Activated naive CD8-positive, alpha-beta T cell treated with anti-CD3 and anti-CD28 coated beads, Interleukin-2, amount 50 U/mL, for 24 hours (primary cell): ENCODE measurements around the gene EPS8L1.
A peak's percentile ranks its signal among the peaks of the same experiment; 100 is the strongest.
"Not testable (repeated sequence)": the region's sequence is repeated elsewhere in the genome, so short reads cannot be mapped to it uniquely, and the experiment has no call there.

Experiments used
- ATAC-seq: fragments of 150-1000 bp; cut with Tn5 transposase; one replicate; pipeline ENCODE4 v1.10.0; 2021
- DNase-seq: peaks from one replicate; pipeline ENCODE4 v3.0.0; 2021
- H3K27ac Mint-ChIP-seq: one replicate; pipeline ENCODE4 v1.8.0; 2021; ENCODE audit warnings: mild to moderate bottlenecking, mixed read lengths
- H3K27me3 Mint-ChIP-seq: one replicate; pipeline ENCODE4 v1.8.0; 2021; ENCODE audit warnings: mixed read lengths
- H3K36me3 Mint-ChIP-seq: one replicate; pipeline ENCODE4 v1.8.0; 2021; ENCODE audit warnings: low read depth, mixed read lengths
- H3K4me1 Mint-ChIP-seq: one replicate; pipeline ENCODE4 v1.8.0; 2021; ENCODE audit warnings: mixed read lengths
- H3K4me3 Mint-ChIP-seq: one replicate; pipeline ENCODE4 v1.8.0; 2021; ENCODE audit warnings: mild to moderate bottlenecking, moderate library complexity, mixed read lengths
- H3K9me3 Mint-ChIP-seq: one replicate; pipeline ENCODE4 v1.8.0; 2021; ENCODE audit warnings: mixed read lengths

The EPS8L1 gene

DNA sequence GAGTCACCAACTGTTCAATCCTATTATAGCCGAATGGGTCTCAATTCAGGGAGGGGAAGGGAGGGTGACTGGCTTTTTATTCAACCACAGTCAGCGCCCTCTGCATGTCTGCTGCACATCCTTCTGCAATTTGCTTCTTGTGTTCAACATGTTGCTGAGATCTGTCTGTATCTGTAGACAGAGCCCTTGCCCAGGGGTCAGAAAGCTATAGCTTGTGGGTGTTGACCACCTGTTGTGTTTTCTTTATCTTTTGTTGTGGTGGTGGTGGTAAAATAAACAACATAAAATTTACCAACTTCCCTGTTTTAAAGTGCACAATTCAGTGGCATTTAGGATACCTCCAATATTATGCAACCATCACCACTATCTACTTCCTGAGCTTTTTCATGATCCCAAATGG lies 29.6 kb downstream of the EPS8L1 start:
- Mint-ChIP-seq H3K9me3 (no peaks in the 10 kb centered on the region), H3K4me3 (no peak overlapping the region), H3K27me3 (no peaks in the 10 kb centered on the region), H3K36me3 (peaks cover 34% of the 10 kb centered on the region), H3K27ac (no peak overlapping the region), H3K4me1 (no peaks in the 10 kb centered on the region)
- DNase-seq (no peak), ATAC-seq (no peak)

- ATAC-seq (peak; percentile 33), DNase-seq (no peak)
- H3K27me3 Mint-ChIP-seq, result no peaks in the 10 kb centered on the region
- peaks cover 29% of the 10 kb centered on the region for H3K36me3 Mint-ChIP-seq
- no peak overlapping the region for H3K4me3 Mint-ChIP-seq
- H3K27ac Mint-ChIP-seq, result no peak overlapping the region
- no peaks in the 10 kb centered on the region for H3K9me3 Mint-ChIP-seq
- H3K4me1 Mint-ChIP-seq, result no peaks in the 10 kb centered on the region
These were observed 30.9 kb downstream of the EPS8L1 start for GRCh38 chr19:55106591-55106990.

DNA sequence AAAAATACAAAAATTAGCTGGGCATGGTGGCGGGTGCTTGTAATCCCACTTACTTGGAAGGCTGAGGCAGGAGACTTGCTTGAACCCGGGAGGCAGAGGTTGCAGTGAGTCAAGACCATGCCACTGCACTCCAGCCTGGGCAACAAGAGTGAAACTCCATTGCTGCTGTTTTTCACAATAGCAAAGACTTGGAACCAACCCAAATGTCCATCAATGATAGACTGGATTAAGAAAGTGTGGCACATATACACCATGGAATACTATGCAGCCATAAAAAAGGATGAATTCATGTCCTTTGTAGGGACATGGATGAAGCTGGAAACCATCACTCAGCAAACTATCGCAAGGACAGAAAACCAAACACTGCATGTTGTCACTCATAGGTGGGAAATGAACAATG lies 31.6 kb downstream of the EPS8L1 start:
- not testable (repeated sequence) for ATAC-seq, H3K9me3 Mint-ChIP-seq, H3K4me1 Mint-ChIP-seq, H3K4me3 Mint-ChIP-seq, H3K27me3 Mint-ChIP-seq, H3K27ac Mint-ChIP-seq, DNase-seq
- H3K36me3 Mint-ChIP-seq, result peaks cover 27% of the 10 kb centered on the region

DNA sequence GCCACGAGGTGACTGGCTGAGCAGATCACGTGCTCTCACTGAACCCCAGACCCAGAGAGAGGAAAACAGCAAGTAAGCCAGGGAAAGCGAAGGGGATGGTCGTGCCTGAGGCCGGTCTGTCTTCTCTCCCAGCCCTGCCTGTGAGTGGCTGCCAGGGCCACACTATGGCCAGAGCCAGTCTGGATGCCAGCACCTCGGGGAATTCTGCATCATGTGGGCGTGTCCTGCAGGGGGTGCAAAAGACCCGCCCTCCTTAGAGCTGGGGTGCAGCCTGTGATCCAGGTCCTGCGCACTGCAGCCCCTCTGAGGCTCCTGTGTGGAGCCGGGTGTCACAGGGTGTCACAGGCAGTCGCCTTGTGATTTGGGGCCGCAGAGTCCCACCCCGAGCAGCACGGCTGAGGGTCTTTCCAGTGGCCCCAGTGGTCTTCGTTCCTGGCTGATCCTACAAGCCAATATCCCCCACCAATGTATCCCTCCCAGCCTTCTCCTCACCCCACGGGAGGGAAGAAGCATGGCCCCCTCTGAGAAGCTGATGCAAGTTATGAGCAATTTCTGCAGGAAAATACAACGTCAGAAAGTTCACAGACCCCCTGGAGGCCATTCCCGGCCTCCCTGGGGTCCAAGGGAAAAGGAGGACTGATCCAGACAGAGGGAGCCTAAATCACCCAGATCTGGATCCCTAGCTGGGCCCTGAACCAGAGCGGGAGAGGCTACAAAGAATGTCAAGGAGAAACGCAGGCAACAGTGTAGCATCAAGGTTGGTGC lies 34.0 kb downstream of the EPS8L1 start:
- Mint-ChIP-seq H3K9me3 (no peaks in the 10 kb centered on the region), H3K4me3 (no peak overlapping the region), H3K4me1 (peaks cover 3% of the 10 kb centered on the region), H3K36me3 (peaks cover 15% of the 10 kb centered on the region), H3K27me3 (no peaks in the 10 kb centered on the region), H3K27ac (no peak overlapping the region)
- DNase-seq (no peak), ATAC-seq (no peak)

DNA sequence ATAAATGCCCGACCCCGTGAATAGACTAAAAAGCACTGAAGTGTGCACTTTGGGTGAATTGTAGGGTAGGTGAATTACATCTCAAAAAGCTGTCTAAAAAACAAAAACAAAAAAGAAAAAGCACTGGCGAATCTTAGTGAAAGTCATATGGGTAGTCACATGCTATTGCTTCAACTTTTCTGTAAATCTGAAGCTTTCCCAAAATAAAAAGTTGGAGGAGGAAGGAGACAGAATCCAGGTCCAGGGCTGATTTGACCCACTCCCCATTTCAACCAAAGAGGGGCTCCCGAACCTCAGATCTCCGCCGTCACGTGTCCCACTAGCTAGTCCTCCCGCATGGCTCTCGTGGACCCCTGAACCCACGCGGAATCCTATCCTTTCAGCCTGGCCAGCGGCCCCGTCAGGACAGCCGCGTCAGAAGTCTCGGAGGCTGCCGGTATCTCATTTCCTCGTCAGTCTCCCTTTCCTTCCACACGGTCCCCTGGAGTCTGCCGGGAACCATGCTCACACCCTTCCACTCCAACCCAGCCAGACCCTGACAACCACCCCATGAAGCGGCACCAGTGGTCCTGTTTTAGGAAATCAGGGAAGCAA lies 35.7 kb downstream of the EPS8L1 start:
- Mint-ChIP-seq H3K36me3 (peaks cover 18% of the 10 kb centered on the region), H3K9me3 (no peaks in the 10 kb centered on the region), H3K4me3 (no peak overlapping the region), H3K27ac (no peak overlapping the region), H3K27me3 (no peaks in the 10 kb centered on the region), H3K4me1 (peaks cover 17% of the 10 kb centered on the region)
- DNase-seq (no peak), ATAC-seq (no peak)

DNA sequence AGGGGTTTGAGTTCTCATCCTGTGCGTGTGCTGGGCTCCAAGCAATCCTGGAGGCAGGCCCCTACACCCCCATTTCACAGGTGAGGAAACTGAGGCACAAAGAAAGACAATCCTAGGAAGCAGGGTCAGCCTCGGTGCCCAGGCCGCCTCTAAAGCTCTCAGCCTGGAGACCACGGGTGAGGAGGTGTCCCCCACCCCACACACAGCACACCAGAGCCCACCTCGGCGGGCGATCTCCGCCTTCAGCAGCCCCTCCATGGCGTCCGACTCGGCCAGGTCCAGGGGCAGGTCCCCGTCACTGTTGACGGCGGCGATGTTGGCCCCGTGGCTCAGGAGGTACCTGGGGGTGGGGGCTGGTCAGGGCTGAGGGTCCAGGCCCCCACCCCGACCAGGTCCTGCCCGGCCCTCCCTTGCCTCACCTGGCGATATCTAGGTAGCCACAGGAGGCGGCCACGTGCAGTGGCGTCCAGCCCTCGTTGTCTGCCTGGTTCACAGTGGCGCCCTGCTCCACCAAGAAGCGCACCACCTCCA lies 36.6 kb downstream of the EPS8L1 start:
- no peaks in the 10 kb centered on the region for H3K27me3 Mint-ChIP-seq
- no peak overlapping the region for H3K4me3 Mint-ChIP-seq
- peaks cover 17% of the 10 kb centered on the region for H3K36me3 Mint-ChIP-seq
- no peak overlapping the region for H3K27ac Mint-ChIP-seq
- ATAC-seq (no peak), DNase-seq (no peak)
- H3K9me3 Mint-ChIP-seq, result no peaks in the 10 kb centered on the region
- peaks cover 17% of the 10 kb centered on the region for H3K4me1 Mint-ChIP-seq

DNA sequence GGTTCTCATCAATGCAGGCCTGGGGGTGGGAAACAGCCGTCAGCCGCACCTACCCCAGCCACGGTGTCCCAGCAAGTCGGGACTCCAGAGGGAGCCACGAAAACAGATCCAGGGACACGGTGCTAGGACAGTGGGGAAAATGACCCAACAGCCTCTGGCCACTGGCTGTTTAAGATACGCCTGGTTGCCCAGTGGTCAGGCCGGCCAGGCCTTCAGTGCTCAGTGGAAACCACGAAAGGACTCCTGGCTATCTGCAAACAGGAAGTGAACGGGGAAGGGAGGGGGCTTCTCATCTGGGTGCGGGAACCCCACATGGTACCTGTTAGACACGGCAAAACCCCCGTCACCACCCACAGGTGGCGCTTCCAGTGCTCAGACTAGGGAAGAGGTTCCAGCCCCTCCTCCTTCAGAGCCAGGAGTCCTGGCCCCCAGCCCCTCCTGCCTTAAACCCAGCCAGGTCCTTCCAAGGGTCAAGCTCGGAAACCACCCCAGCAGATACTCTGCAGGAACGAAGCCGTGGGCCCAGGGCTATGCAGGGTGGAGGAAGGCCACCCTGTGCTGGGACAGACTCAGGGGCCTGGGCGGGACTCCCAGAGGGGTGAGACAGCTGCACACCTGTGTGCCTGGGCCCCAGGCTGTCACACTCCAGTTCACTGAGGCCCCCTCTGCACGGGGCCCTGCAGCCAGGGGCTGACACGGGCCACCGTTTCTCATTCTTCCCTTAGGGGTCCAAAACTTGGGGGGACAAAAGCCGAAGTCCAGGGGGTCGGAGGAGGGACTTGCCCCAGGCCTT lies 37.3 kb downstream of the EPS8L1 start:
- Mint-ChIP-seq H3K4me1 (peaks cover 20% of the 10 kb centered on the region), H3K9me3 (no peaks in the 10 kb centered on the region), H3K36me3 (peaks cover 18% of the 10 kb centered on the region), H3K4me3 (no peak overlapping the region), H3K27me3 (no peaks in the 10 kb centered on the region), H3K27ac (no peak overlapping the region)
- DNase-seq (no peak), ATAC-seq (no peak)

GRCh38 chr19:55113570-55114039 lies 37.9 kb downstream of the EPS8L1 start:
- H3K27ac Mint-ChIP-seq, result no peak overlapping the region
- H3K4me1 Mint-ChIP-seq, result peaks cover 26% of the 10 kb centered on the region
- DNase-seq (no peak), ATAC-seq (no peak)
- no peak overlapping the region for H3K4me3 Mint-ChIP-seq
- peaks cover 17% of the 10 kb centered on the region for H3K36me3 Mint-ChIP-seq
- H3K9me3 Mint-ChIP-seq, result no peaks in the 10 kb centered on the region
- no peaks in the 10 kb centered on the region for H3K27me3 Mint-ChIP-seq

DNA sequence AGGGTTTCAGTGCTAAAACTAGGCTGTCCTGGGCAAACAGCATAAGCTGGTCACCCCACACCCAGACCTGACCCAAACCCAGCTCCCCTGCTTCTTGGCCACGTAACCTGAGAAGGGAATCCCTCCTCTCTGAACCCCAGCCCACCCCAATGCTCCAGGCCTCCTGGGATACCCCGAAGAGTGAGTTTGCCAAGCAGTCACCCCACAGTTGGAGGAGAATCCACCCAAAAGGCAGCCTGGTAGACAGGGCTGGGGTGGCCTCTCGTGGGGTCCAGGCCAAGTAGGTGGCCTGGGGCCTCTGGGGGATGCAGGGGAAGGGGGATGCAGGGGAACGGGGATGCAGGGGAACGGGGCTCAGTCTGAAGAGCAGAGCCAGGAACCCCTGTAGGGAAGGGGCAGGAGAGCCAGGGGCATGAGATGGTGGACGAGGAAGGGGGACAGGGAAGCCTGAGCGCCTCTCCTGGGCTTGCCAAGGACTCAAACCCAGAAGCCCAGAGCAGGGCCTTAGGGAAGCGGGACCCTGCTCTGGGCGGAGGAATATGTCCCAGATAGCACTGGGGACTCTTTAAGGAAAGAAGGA lies 39.0 kb downstream of the EPS8L1 start:
- peak overlapping the region; percentile 100 for H3K4me3 Mint-ChIP-seq

DNA sequence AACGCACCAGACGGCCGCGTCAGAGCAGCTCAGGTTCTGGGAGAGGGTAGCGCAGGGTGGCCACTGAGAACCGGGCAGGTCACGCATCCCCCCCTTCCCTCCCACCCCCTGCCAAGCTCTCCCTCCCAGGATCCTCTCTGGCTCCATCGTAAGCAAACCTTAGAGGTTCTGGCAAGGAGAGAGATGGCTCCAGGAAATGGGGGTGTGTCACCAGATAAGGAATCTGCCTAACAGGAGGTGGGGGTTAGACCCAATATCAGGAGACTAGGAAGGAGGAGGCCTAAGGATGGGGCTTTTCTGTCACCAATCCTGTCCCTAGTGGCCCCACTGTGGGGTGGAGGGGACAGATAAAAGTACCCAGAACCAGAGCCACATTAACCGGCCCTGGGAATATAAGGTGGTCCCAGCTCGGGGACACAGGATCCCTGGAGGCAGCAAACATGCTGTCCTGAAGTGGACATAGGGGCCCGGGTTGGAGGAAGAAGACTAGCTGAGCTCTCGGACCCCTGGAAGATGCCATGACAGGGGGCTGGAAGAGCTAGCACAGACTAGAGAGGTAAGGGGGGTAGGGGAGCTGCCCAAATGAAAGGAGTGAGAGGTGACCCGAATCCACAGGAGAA lies 39.9 kb downstream of the EPS8L1 start:
- ATAC-seq (no peak), DNase-seq (no peak)
- no peaks in the 10 kb centered on the region for H3K9me3 Mint-ChIP-seq
- peaks cover 12% of the 10 kb centered on the region for H3K36me3 Mint-ChIP-seq
- H3K4me1 Mint-ChIP-seq, result peaks cover 32% of the 10 kb centered on the region
- H3K27ac Mint-ChIP-seq, result peak overlapping the region; percentile 95
- H3K4me3 Mint-ChIP-seq, result peak overlapping the region; percentile 100
- no peaks in the 10 kb centered on the region for H3K27me3 Mint-ChIP-seq

More for the DNA sequence above, 39.0 kb downstream of the EPS8L1 start:
- H3K27me3 Mint-ChIP-seq, result no peaks in the 10 kb centered on the region
- peak overlapping the region; percentile 59 for H3K27ac Mint-ChIP-seq
- H3K9me3 Mint-ChIP-seq, result no peaks in the 10 kb centered on the region
- DNase-seq (no peak), ATAC-seq (no peak)
- peaks cover 12% of the 10 kb centered on the region for H3K36me3 Mint-ChIP-seq
- H3K4me1 Mint-ChIP-seq, result peaks cover 32% of the 10 kb centered on the region

DNA sequence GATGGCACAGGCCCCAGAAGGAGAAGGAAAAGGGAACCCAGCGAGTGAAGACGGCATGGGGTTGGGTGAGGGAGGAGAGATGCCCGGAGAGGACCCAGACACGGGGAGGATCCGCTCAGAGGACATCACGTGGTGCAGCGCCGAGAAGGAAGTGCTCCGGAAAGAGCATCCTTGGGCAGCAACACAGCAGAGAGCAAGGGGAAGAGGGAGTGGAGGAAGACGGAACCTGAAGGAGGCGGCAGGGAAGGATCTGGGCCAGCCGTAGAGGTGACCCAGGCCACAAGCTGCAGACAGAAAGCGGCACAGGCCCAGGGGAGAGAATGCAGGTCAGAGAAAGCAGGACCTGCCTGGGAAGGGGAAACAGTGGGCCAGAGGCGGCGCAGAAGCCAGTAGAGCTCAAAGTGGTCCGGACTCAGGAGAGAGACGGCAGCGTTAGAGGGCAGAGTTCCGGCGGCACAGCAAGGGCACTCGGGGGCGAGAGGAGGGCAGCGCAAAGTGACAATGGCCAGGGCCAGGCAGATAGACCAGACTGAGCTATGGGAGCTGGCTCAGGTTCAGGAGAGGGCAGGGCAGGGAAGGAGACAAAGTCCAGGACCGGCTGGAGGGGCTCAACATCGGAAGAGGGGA lies 40.7 kb downstream of the EPS8L1 start:
- Mint-ChIP-seq H3K9me3 (no peaks in the 10 kb centered on the region), H3K27ac (peak overlapping the region; percentile 95), H3K36me3 (peaks cover 10% of the 10 kb centered on the region), H3K4me3 (peak overlapping the region; percentile 100), H3K27me3 (no peaks in the 10 kb centered on the region), H3K4me1 (peaks cover 32% of the 10 kb centered on the region)
- ATAC-seq, result peak; percentile 58
- peak; percentile 64 for DNase-seq

DNA sequence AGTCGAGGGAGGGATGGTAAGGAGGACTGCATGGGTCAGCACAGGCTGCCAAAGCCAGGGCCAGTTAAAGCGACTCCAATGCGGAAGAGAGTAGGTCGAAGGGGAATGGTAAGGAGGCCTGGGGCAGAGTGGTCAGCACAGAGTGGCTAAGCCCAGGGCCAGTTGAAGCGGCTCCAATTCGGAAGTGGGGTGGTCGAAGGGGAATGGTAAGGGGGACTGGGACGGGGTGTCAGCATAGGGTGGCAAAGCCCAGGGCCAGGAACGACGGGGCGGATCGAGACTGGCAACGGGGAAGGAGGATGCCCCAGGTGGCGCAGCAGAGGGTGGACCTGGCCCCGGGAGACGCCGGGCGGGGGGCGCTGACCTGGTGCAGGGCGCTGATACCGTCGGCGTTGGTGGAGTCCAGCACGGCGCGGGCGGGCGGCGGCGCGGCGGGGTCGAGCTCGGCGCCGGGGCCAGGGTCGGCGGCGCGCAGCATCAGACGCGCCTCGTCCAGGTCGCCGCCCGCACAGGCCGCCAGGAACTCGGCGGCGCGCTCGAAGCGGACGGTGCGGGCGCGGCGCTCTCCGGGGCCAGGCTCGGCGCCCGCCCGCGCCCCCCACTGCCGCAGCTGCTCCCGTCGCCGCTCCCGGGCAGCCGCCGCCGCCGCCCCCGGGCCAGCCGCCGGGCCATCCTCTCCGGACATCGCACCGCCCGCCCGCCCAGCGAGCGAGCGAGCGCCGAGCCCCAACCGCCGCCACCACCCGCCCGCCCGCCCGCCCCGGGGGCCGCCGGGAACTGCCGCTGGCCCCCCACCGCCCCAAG lies 41.4 kb downstream of the EPS8L1 start, which contains the start of gene PPP1R12C:
TSS of gene PPP1R12C (minus strand) at position 779 of the 804 bp plus-strand sequence. CDS start at position 685, 94 bp downstream.
- DNase-seq (peak; percentile 28), ATAC-seq (peak; percentile 3)
- Mint-ChIP-seq H3K27ac (peak within 1 kb of the TSS; percentile 96), H3K36me3 (peaks cover 10% of the 10 kb centered on the region), H3K4me3 (peak within 1 kb of the TSS; percentile 100), H3K4me1 (peaks cover 32% of the 10 kb centered on the region), H3K9me3 (no peaks in the 10 kb centered on the region), H3K27me3 (no peaks in the 10 kb centered on the region)
